IgD-negative memory B cell (primary cell): ENCODE measurements around the gene PEMT. TPM values are rescaled to one million over a fixed set of nuclear protein-coding genes. Genes with fewer than 3 reads are reported as not detected.
"Not testable (repeated sequence)": the region's sequence is repeated elsewhere in the genome, so short reads cannot be mapped to it uniquely, and the experiment has no call there.

Experiments used
- H3K27ac Mint-ChIP-seq, 3 donors: one replicate each; pipeline ENCODE4 v1.8.0; 2020 to 2022; ENCODE audit warnings: mild to moderate bottlenecking in 3 of 3, mixed read lengths in 3 of 3, moderate library complexity in 1 of 3
- H3K27me3 Mint-ChIP-seq: one replicate; pipeline ENCODE4 v1.8.0; 2021; ENCODE audit warnings: mixed read lengths
- H3K36me3 Mint-ChIP-seq: one replicate; pipeline ENCODE4 v1.8.0; 2020; ENCODE audit warnings: mild to moderate bottlenecking, mixed read lengths
- H3K4me1 Mint-ChIP-seq, 3 donors: one replicate each; pipeline ENCODE4 v1.8.0; 2020 to 2022; ENCODE audit warnings: mixed read lengths in 3 of 3, mild to moderate bottlenecking in 1 of 3
- H3K4me3 Mint-ChIP-seq, 4 donors: one replicate each; pipeline ENCODE4 v1.8.0; 2020 to 2022; ENCODE audit warnings: mild to moderate bottlenecking in 4 of 4, mixed read lengths in 4 of 4, moderate library complexity in 3 of 4
- H3K9me3 Mint-ChIP-seq, 3 donors: one replicate each; pipeline ENCODE4 v1.8.0; 2020 to 2021; ENCODE audit warnings: mixed read lengths in 3 of 3, mild to moderate bottlenecking in 1 of 3
- polyA plus RNA-seq: library from polyadenylated mRNA; unstranded; fragments of 300-500 nt; fragmentation: Illumina TruSeq; gene quantifications from one replicate; pipeline ENCODE4 v1.2.3, GENCODE V29; 2021

Gene PEMT, protein sequence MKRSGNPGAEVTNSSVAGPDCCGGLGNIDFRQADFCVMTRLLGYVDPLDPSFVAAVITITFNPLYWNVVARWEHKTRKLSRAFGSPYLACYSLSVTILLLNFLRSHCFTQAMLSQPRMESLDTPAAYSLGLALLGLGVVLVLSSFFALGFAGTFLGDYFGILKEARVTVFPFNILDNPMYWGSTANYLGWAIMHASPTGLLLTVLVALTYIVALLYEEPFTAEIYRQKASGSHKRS
- 35.6 TPM for polyA plus RNA-seq

DNA sequence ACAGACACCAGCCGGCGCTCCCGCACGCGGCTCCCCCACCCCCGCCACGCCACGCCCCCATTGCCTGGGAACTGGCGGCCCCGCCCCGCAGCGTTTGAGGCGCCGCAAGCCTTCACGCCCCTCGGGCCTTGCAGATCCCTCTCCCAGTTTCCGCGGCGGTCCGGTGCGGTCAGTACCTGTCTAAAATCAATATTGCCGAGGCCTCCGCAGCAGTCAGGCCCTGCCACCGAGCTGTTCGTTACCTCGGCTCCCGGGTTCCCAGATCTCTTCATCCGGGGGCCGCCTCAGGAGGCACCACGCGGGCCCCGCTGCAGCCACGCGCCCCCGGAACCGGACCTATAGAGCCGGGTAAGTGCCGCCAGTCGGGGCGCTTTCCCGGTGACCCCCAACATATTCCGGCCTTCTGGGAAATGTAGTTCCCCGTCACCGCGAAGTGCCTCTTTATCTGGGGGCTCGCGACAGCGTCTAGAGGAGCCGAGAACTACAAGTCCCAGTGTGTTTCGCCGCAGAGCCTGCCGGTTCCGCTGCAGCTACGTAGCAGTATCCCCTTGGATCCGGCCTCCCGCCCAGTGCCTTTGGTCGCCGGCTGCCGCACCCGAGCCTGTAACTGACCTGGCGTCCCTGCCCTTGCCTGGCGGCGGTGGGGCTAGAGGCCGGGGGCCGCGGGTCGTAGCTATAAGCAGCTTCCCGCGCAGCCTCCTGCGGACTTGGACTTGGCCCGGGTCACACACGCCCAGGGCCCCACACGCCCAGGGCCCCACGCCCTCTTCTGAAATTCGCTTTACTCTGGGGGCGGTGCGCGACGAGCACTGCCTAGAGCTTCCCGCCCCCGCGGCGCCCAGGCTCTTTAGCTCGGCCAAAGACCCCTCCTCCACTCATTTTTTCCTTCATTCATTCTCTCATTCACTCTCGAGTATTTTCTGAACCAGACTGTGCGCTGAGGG is at the start of gene PEMT:
Gene PEMT (minus strand): TSS at position 354 of the 944 bp plus-strand sequence. CDS start 82 bp downstream, at position 272.
- H3K36me3 Mint-ChIP-seq: peaks cover 1% of the 10 kb centered on the region
- H3K4me1 Mint-ChIP-seq: peaks cover 12 to 15% (median 13%) of the 10 kb centered on the region in 3 donors
- H3K4me3 Mint-ChIP-seq: peak within 1 kb of the TSS; percentile 92 to 100 (median 98)
- peak within 1 kb of the TSS; percentile 87 to 93 (median 91) for H3K27ac Mint-ChIP-seq
- no peaks in the 10 kb centered on the region for H3K9me3 Mint-ChIP-seq
- no peaks in the 10 kb centered on the region for H3K27me3 Mint-ChIP-seq

DNA sequence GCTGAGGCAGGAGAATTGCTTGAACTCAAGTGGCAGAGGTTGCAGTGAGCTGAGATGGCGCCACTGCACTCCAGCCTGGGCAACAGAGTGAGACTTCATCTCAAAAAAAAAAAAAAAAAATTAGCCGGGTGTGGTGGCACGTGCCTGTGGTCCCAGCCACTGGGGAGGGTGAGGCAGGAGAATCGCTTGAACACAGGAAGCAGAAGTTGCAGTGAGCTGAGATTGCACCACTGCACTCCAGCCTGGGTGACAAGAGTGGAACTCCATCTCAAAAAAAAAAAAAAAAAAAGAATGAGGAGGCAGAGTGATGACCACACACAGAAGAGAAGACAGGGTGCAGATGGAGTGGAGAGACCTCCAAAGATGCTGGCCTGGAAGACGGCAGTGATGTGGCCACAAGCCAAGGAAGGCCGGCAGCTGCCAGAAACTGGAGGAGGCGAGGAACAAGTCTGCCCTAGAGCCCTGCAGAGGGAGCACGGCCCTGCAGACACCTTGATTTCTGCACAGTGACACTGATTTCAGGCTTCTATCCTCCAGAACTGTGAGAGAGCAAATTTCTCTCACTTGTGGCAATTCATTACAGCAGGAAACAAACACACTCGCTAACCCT is 48.3 kb upstream of the PEMT start:
- not testable (repeated sequence) for H3K9me3 Mint-ChIP-seq, H3K27ac Mint-ChIP-seq, H3K4me3 Mint-ChIP-seq, H3K27me3 Mint-ChIP-seq, H3K4me1 Mint-ChIP-seq, H3K36me3 Mint-ChIP-seq

DNA sequence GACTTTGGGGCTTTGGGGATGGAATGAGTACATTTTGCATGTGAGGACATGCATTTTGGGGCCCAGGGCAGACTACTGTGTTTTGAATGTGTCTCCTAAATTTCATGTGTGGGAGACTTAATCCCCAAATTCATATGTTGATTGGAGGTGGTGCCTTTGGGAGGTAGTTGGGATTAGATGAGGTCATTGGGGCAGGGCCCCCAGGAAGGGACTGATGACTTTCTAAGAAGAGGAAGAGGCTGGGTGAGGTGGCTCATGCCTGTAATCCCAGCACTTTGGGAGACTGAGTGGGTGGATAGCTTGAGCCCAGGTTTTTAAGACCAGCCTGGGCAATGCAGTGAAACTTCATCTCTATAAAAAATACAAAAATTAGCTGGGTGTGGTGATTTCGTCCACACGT is 47.0 kb upstream of the PEMT start:
- Mint-ChIP-seq H3K4me3 (no peak overlapping the region), H3K27me3 (peaks cover 5% of the 10 kb centered on the region), H3K36me3 (no peaks in the 10 kb centered on the region), H3K9me3 (peaks cover 2 to 8% (median 3%) of the 10 kb centered on the region in 3 donors), H3K27ac (peak overlapping the region in 1 of 3 donors; percentile 8), H3K4me1 (peaks cover 0 to 3% (median 0%) of the 10 kb centered on the region in 3 donors)

DNA sequence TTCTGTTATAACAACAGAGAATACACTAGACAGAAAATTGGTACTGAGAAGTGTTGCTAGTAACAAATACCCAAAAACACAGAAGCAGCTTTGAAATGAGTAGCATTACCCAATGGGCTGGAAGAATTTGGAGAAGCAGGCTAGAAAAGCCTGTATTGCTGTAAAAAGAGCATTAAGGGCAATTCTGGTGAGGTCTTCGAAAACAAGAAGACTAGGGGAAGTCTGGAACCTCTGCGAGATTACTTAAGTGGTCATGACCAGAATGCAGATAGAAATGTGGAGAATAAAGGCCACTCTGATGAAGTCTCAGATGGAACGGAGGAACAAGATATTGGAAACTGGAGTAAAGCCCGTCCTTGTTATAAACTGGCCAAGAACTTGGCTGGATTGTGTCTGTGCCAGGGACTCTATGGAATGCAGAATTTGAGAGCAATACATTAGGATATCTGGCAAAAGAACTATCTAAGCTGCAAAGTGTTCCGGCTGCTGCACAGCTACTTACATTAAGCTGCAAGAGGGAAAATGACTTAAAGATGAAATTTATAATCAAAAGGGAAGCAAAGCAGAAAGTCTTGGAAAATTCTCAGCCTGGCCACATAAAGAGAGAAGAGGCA is 44.9 kb upstream of the PEMT start:
- peaks cover 0 to 1% (median 0%) of the 10 kb centered on the region in 3 donors for H3K4me1 Mint-ChIP-seq
- no peak overlapping the region for H3K4me3 Mint-ChIP-seq
- H3K27ac Mint-ChIP-seq: no peak overlapping the region
- H3K9me3 Mint-ChIP-seq: peaks cover 2 to 8% (median 5%) of the 10 kb centered on the region in 3 donors
- no peaks in the 10 kb centered on the region for H3K36me3 Mint-ChIP-seq
- H3K27me3 Mint-ChIP-seq: peaks cover 6% of the 10 kb centered on the region

DNA sequence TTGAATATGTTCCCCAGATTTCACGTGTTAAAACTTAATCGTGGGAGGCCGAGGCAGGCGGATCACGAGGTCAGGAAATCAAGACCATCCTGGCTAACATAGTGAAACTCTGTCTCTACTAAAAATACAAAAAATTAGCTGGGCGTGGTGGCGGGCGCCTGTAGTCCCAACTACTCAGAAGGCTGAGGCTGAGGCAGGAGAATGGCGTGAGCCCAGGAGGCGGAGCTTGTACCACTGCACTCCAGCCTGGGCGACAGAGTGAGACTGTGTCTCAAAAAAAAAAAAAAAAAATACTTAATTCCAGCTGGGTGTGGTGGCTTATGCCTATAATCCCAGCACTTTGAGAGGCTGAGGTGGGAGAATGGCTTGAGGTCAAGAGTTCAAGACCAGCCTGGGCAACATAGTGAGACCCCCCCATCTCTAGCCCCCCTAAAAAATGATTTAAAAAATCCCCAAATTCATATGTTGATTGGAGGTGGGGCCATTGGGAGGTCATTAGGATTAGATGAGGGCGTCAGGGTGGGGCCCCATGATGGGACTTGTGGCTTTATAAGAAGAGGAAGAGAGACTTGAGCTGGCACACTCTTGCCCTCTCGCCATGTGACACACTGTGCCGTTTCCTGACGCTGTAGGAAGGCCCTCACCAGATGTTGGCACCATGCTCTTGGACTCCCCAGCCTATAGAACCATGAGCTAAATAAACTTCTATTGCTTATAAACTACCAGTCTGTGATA is 44.2 kb upstream of the PEMT start:
- H3K4me1 Mint-ChIP-seq, H3K36me3 Mint-ChIP-seq, H3K27me3 Mint-ChIP-seq, H3K27ac Mint-ChIP-seq, H3K9me3 Mint-ChIP-seq, H3K4me3 Mint-ChIP-seq: not testable (repeated sequence)

DNA sequence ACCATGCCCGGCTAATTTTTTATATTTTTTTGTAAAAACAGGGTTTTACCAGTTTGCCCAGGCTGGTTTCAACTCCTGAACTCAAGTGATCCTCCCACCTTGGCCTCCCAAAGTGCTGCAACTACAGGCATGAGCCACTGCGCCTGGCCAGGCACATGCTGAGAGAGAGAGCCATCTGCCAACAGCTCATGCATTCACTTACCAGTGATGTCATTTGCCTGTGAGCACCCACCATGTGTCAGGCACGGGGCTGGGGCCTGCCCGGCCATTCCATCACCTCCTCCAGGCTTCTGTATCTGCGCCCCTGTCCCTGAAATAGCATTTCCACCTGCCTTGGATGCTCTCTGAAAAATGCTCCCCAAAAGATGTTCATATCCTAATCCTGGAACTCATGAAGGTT is 43.6 kb upstream of the PEMT start:
- Mint-ChIP-seq H3K4me3 (peak overlapping the region in 1 of 4 donors; percentile 41), H3K4me1 (peaks cover 0 to 1% (median 0%) of the 10 kb centered on the region in 3 donors), H3K9me3 (peaks cover 2 to 8% (median 5%) of the 10 kb centered on the region in 3 donors), H3K27ac (no peak overlapping the region), H3K27me3 (peaks cover 6% of the 10 kb centered on the region), H3K36me3 (no peaks in the 10 kb centered on the region)

DNA sequence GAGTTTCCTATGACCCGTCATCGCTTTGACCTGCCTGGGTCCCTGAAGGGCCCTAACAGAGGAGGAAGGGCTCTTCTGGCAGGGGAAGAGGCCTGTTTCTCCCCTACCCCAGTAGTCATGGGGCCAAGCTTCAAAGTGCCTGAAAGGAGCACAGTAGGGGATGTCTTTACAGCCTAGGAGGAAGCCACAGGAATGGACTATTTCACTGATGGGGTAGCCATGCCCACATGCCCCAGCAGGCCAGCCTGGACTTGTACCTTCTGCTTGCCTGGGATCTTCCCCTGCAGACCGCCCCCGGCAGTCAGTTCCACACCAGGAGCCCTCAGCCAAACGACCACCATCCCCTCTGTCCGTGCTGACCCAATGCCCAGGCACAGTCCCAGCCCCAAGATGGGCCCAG is 41.8 kb upstream of the PEMT start:
- no peak overlapping the region for H3K27ac Mint-ChIP-seq
- peaks cover 2 to 8% (median 5%) of the 10 kb centered on the region in 3 donors for H3K9me3 Mint-ChIP-seq
- H3K27me3 Mint-ChIP-seq: peaks cover 6% of the 10 kb centered on the region
- no peaks in the 10 kb centered on the region for H3K36me3 Mint-ChIP-seq
- no peak overlapping the region for H3K4me3 Mint-ChIP-seq
- H3K4me1 Mint-ChIP-seq: peaks cover 5 to 9% (median 5%) of the 10 kb centered on the region in 3 donors

DNA sequence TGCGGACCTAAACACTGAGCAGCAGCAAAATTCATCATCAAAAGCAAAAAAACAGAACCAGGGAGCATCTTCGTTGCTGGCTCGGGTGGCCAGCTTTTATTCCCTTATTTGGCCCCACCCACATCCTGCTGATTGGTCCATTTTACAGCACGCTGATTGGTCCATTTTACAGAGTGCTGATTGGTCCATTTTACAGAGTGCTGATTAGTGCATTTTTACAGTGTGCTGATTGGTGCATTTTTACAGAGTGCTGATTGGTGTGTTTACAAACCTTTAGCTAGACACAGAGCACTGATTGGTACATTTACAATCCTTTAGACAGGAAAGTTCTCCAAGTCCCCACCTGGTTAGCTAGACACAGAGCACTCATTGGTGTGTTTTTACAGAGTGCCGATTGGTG is 41.2 kb upstream of the PEMT start:
- peak overlapping the region in 1 of 4 donors; percentile 20 for H3K4me3 Mint-ChIP-seq
- H3K4me1 Mint-ChIP-seq, H3K27ac Mint-ChIP-seq, H3K27me3 Mint-ChIP-seq, H3K36me3 Mint-ChIP-seq, H3K9me3 Mint-ChIP-seq: not testable (repeated sequence)

DNA sequence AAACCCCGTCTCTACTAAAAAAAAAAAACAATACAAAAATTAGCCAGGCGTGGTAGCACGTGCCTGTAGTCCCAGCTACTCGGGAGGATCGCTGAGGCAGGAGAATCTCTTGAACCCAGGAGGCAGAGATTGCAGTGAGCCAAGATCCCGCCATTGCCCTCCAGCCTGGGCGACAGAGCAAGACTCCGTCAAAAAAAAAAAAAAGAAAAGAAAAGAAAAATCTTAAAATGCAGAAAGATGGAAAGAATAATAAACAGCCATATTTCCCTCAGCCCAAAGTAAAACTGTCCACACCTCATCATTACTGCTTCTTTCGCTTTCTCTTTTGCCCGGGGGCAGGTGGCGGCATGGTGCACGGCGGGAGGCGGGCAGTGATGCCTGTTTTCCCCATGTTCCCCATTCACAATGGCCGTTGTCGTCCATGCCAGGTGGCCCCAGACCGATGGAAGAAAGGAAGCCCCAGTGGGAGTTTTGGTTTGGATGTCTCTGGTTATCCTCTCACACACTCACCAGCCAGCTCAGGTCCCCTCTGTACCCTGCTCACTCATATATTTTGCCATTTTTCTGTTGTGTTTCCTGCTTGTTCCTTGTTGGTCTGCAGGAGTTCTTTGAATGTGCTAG is 37.0 kb upstream of the PEMT start:
- Mint-ChIP-seq H3K27me3 (peaks cover 1% of the 10 kb centered on the region), H3K27ac (peak overlapping the region in 2 of 3 donors; percentile 34 to 47), H3K9me3 (peaks cover 0 to 2% (median 0%) of the 10 kb centered on the region in 3 donors), H3K36me3 (no peaks in the 10 kb centered on the region), H3K4me3 (peak overlapping the region; percentile 73 to 94 (median 90)), H3K4me1 (peaks cover 5 to 8% (median 5%) of the 10 kb centered on the region in 3 donors)

DNA sequence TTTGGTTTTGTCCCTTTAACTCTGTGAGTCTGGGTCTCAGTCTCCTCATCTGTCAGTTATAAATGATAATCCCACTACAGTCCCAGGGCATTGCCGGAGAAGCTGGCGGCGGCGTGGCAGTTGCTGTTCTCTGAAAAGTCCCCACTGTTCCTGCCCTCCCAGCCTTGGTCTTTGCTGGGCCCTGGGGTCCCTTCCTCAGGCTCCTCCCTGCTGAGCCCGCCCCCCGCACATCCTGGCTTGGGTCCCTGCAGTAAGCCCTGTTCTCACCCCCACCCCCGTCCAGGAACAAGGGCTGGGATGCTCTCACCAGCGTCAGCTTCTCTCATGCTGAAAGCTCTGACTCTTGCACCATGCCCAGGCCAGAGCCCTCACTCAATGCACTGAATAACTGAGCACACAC is 35.3 kb upstream of the PEMT start:
- H3K27me3 Mint-ChIP-seq: no peaks in the 10 kb centered on the region
- H3K4me3 Mint-ChIP-seq: peak overlapping the region in 1 of 4 donors; percentile 23
- no peaks in the 10 kb centered on the region for H3K9me3 Mint-ChIP-seq
- no peak overlapping the region for H3K27ac Mint-ChIP-seq
- H3K4me1 Mint-ChIP-seq: peaks cover 5 to 8% (median 5%) of the 10 kb centered on the region in 3 donors
- H3K36me3 Mint-ChIP-seq: no peaks in the 10 kb centered on the region

DNA sequence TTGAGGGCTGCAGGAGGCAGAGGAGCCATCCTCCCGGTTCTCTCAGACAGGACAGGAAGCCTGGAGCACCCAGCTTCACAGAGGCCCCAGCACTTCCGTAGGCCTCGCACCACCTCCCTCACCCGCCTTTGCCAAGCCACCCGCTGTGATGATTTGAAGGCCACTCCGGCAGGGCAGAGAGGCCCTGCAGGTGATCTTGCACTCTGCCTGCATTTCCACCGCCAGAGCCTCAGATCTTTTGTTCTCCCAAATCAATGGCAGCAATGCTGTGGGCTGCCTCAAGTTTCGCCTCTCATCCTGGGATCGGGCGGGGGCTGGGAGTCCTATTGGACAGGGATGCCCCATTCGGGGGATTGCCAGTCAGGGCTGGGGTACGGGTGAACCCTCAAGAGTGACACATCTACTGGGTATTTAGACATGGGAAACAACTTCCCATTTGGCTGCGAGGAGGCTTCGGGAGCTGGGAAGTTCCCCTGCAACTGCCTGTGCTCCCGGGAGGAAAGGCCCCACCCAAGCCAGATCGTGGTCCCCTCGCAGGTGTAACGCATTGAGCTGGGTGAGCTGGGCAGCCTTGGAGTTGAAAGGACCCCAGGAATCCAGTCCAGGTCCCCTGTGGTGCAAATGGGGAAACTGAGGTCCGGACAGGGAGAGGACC is 34.8 kb upstream of the PEMT start:
- H3K27me3 Mint-ChIP-seq: no peaks in the 10 kb centered on the region
- no peak overlapping the region for H3K27ac Mint-ChIP-seq
- no peak overlapping the region for H3K4me3 Mint-ChIP-seq
- H3K36me3 Mint-ChIP-seq: no peaks in the 10 kb centered on the region
- H3K4me1 Mint-ChIP-seq: peaks cover 5 to 12% (median 8%) of the 10 kb centered on the region in 3 donors
- H3K9me3 Mint-ChIP-seq: no peaks in the 10 kb centered on the region

DNA sequence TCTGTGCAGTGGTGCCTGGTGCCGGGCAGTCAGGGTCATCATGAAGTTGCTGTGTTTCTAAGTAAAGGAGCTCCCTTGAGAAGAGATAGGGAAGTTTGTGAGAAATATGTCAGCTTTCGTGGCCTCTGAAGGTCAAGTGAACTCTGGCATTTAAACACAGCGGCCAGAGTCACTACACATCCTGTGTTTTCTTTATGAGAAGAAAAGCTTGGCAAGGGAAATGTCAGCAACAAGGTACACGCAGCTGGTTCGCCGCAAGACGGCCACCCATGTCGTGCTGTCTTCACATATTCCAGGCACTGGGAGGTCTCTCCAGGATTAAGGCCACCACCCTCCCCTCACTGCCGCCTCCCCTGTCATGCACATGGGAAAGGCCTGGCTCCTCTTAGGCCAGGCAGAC is 33.2 kb upstream of the PEMT start:
- Mint-ChIP-seq H3K4me1 (peaks cover 5 to 14% (median 12%) of the 10 kb centered on the region in 3 donors), H3K27ac (no peak overlapping the region), H3K27me3 (no peaks in the 10 kb centered on the region), H3K36me3 (no peaks in the 10 kb centered on the region), H3K4me3 (no peak overlapping the region), H3K9me3 (no peaks in the 10 kb centered on the region)

DNA sequence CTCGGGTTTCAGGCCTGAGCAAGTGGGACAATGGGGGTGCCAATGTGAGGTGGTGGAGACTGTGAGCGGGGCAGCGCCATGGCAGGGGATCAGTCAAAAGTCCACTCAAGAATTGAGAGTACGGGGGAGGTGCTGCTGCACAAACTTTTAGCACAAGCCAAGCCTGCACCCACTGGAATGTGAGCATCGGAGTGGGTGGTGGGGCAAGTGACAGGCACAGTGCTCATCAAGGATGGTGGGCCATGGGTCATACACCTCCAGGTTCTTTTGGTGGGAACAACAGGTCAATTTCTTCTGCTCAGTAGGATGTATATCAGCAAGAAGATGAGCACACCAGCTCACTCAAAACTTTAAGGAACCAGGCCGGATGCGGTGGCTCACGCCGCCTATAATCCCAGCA is 32.4 kb upstream of the PEMT start:
- H3K27ac Mint-ChIP-seq: no peak overlapping the region
- no peaks in the 10 kb centered on the region for H3K27me3 Mint-ChIP-seq
- peaks cover 5 to 20% (median 8%) of the 10 kb centered on the region in 3 donors for H3K4me1 Mint-ChIP-seq

More for the DNA sequence above, 32.4 kb upstream of the PEMT start:
- Mint-ChIP-seq H3K36me3 (no peaks in the 10 kb centered on the region), H3K4me3 (no peak overlapping the region), H3K9me3 (no peaks in the 10 kb centered on the region)
